Mucosa of stomach (tissue), 1 donor: Measurements from ENCODE around the gene SYNE1.

Experiments
- H3K27me3 ChIP-seq: one replicate; pipeline ENCODE4 v1.7.0; 2013; ENCODE audit warnings: mild to moderate bottlenecking, low read length; ENCODE audit not compliant: control insufficient read depth, insufficient read depth
- H3K36me3 ChIP-seq: one replicate; pipeline ENCODE4 v1.7.0; 2013; ENCODE audit warnings: low read length; ENCODE audit not compliant: control insufficient read depth, insufficient read depth
- H3K4me1 ChIP-seq: one replicate; pipeline ENCODE4 v1.7.0; 2013; ENCODE audit warnings: mild to moderate bottlenecking, low read length; ENCODE audit not compliant: control insufficient read depth, insufficient read depth
- H3K4me3 ChIP-seq: one replicate; pipeline ENCODE4 v1.7.0; 2013; ENCODE audit warnings: low read length
- H3K9ac ChIP-seq: one replicate; pipeline ENCODE4 v1.7.0; 2013; ENCODE audit warnings: mild to moderate bottlenecking, low read length, moderate library complexity
- H3K9me3 ChIP-seq: one replicate; pipeline ENCODE4 v1.7.0; 2013; ENCODE audit warnings: mild to moderate bottlenecking, low read length, moderate library complexity; ENCODE audit not compliant: control insufficient read depth
- donor health status: Pancreatic carcinoma.

Gene SYNE1

DNA sequence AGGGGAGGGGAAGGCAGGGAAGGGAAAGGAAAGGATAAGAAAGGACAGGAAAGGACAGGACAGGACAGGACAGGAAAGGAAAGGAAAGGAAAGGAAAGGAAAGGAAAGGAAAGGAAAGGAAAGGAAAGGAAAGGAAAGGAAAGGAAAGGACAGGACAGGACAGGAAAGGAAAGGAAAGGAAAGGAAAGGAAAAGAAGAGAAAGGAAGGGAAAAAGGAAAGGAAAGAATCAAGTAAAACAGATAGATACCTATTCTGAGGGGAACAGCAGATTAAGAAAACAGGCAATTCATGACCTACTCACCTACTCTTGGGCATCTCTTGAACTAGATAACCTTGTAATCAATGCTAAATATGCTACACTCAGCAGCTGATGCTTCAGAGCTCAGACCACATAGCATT is 265.4 kb downstream of the SYNE1 start:
- no peak overlapping the region for H3K4me3 ChIP-seq
- no peaks in the 10 kb centered on the region for H3K27me3 ChIP-seq
- no peaks in the 10 kb centered on the region for H3K4me1 ChIP-seq
- no peaks in the 10 kb centered on the region for H3K36me3 ChIP-seq
- no peak overlapping the region for H3K9ac ChIP-seq
- no peaks in the 10 kb centered on the region for H3K9me3 ChIP-seq

DNA sequence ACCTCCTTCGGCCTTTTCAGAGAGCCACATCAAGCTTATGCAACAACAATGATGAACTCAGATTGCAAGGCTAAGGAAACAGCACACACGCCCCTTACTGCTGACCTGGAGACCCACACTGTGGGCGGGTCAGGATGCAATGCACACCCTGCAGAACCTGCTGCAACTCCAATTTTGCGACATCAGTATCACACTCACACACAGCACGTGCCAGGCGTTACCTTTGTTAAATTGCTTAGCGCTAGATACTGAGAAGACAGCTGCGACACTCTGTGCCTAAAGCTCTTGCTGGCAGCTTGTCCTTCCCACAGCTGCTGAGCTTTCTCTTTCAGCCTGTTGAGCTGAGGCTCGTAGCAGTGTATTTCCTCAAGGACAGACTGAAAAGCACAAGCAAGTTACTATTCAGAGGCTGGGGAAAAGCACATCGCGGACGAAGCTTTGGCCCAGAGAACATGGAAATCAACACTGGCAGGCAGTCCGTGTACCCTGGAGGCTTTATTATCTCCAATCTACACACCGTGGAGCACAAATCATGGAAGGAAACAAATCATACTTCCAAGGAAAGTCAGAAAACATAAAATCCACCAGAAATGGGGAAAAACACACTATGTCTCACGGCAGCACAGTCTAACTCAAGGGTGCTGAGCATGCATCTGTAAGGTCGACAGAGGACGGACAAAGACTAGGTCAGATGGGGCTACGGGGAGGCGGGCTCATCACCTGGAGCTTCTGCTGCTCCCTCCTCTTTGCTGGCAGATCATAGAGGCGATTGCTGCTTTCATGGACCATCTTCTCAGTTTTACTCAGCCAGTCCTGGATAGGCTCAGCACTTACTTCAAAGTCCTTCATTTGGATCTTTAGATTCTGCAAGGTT is 268.2 kb downstream of the SYNE1 start:
- no peaks in the 10 kb centered on the region for H3K9me3 ChIP-seq
- no peaks in the 10 kb centered on the region for H3K36me3 ChIP-seq
- no peak overlapping the region for H3K9ac ChIP-seq
- H3K27me3 ChIP-seq = no peaks in the 10 kb centered on the region
- H3K4me1 ChIP-seq = no peaks in the 10 kb centered on the region
- H3K4me3 ChIP-seq = no peak overlapping the region

DNA sequence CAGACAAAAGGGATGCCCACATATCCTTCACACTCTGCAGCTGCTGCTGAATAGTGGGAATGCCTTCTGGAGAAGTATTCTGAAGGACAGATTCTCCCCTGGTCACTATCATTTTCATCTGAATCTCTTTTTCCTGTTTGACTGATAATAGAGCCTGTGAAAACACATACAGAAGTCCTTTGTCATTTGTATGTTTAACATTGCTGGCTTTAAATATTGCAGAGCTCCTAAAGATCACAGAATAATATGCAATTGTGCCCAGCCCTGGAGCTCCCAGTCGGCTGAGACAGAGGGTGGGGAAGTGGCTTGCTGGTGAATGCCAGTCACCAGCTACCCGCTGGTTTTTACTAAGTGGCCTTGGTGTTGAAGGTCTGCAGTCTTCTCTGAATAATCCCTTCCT is 272.3 kb downstream of the SYNE1 start:
- no peaks in the 10 kb centered on the region for H3K4me1 ChIP-seq
- H3K9ac ChIP-seq = no peak overlapping the region
- H3K9me3 ChIP-seq = no peaks in the 10 kb centered on the region
- no peaks in the 10 kb centered on the region for H3K27me3 ChIP-seq
- H3K4me3 ChIP-seq = no peak overlapping the region
- H3K36me3 ChIP-seq = no peaks in the 10 kb centered on the region

DNA sequence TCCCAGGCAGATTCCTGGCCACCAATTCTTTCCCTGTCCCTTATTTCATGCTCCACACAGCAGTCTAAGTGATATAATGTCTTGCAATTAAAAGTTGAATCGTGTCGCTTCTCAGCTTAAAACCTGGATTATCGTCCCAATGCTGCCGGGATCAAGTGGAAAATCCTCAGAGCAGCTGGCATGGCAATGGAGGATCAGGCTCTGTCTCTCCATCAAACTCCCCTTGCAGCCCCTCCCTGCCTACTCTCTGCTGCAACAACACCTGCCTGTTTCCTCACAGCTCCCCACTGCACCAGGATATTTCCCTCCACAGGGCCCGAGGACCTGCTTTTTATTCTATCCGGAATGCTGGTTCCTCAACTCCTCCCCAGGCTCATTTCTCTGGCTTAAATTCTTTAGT is 277.1 kb downstream of the SYNE1 start:
- H3K27me3 ChIP-seq = no peaks in the 10 kb centered on the region
- H3K9me3 ChIP-seq = no peaks in the 10 kb centered on the region
- H3K36me3 ChIP-seq = no peaks in the 10 kb centered on the region
- H3K9ac ChIP-seq = no peak overlapping the region
- no peaks in the 10 kb centered on the region for H3K4me1 ChIP-seq
- H3K4me3 ChIP-seq = no peak overlapping the region

DNA sequence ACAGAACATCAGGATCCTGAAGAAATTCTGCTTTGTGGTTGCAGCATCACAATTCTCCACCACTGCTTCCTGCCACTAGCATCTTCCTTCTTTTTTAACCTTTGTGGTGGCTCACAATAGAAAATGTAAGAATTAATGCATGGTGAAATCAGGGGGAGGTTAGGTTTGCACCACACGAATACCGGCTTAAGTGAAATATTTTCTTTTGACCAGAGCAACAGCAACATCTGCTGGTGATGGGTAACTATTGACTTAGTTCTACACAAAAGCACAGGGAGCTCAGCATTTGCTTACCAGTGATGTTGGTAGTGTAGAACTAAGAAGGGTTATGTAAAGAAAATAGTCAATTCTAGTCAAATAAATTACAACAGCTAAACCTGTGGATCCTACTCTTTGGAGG is 280.5 kb downstream of the SYNE1 start:
- no peaks in the 10 kb centered on the region for H3K27me3 ChIP-seq
- no peaks in the 10 kb centered on the region for H3K36me3 ChIP-seq
- no peak overlapping the region for H3K4me3 ChIP-seq
- no peak overlapping the region for H3K9ac ChIP-seq
- H3K4me1 ChIP-seq = no peaks in the 10 kb centered on the region
- H3K9me3 ChIP-seq = no peaks in the 10 kb centered on the region

DNA sequence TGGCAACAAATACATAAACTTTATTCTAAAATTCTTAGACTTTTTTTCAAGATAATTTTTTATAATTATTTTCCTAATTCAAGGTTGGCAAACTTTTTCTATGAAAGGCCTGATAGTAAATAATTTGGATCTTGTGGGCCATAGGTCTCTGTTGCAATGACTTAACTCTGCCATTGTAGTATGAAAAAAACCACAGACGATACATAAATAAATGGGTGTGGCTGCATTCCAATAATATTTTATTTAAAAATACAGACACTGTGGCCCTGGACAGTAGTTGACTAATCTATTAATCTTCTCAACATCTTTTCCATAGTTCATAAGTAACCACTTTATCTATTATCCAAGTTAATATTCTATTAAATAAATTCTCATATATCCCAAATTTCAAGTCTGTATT is 281.1 kb downstream of the SYNE1 start:
- no peaks in the 10 kb centered on the region for H3K36me3 ChIP-seq

DNA sequence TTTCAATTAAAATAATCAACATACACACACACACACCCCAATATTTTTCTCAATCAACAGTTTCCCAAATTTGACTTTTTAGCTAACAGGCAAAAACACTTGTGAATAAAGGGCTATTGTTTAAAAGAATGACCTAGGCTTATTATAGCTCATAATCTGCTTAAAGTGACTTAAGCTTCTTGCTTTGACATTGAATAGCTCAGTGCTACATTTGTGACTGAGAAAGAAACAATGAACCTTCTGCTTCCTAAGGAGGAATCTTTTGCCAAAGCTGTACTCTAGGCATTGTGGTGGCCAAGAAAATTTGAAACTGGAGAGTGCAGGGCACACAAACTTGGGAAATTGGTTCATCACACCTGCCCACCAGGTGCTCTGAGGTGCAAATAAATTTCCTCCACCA is 282.0 kb downstream of the SYNE1 start:
- Histone ChIP-seq H3K4me1 (no peaks in the 10 kb centered on the region), H3K9ac (no peak overlapping the region), H3K4me3 (no peak overlapping the region), H3K9me3 (no peaks in the 10 kb centered on the region), H3K36me3 (no peaks in the 10 kb centered on the region), H3K27me3 (no peaks in the 10 kb centered on the region)

More for the DNA sequence above, 281.1 kb downstream of the SYNE1 start:
- no peaks in the 10 kb centered on the region for H3K9me3 ChIP-seq
- H3K9ac ChIP-seq = no peak overlapping the region
- no peaks in the 10 kb centered on the region for H3K27me3 ChIP-seq
- no peak overlapping the region for H3K4me3 ChIP-seq
- no peaks in the 10 kb centered on the region for H3K4me1 ChIP-seq

DNA sequence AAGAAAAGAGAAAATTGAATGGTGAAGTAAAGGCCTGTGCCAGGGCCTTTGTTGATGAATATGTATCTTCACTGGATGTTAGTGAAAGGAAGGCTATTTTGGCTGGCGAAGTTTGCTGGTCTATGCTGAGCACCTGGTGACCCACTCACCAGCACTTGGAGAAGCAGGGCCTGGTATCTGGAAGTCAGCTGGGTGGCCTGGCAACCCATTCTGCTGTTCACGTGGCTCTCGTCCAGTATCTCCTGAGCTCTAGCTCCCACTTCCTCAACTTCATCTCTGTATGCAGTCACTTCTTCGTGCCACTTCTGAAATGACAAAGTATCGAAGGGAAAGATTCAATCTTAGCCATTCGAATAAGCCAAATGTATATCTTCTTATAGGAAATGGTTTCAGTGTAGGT is 283.7 kb downstream of the SYNE1 start:
- H3K36me3 ChIP-seq = no peaks in the 10 kb centered on the region
- no peaks in the 10 kb centered on the region for H3K9me3 ChIP-seq
- no peak overlapping the region for H3K9ac ChIP-seq
- H3K4me1 ChIP-seq = no peaks in the 10 kb centered on the region
- no peaks in the 10 kb centered on the region for H3K27me3 ChIP-seq
- H3K4me3 ChIP-seq = no peak overlapping the region

DNA sequence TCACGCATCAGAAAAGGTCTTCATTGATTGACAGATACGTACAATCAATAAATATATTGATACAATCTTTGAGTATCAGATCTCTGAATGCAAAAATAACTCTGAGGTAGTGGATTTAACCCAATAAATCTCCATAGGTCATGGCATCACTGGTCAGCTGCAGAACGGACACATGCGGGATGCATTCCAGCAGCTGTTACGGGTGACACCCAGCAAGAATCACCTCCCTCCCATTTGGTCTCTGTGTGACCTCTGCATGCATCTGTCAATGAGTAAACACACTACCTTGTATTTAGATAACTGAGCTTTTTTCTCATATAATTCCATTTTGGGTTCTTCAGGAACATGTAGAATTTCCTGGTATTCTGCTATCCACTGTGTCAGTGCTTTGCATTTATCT is 285.4 kb downstream of the SYNE1 start:
- no peaks in the 10 kb centered on the region for H3K9me3 ChIP-seq
- no peak overlapping the region for H3K9ac ChIP-seq
- H3K27me3 ChIP-seq = no peaks in the 10 kb centered on the region
- H3K4me1 ChIP-seq = no peaks in the 10 kb centered on the region
- H3K36me3 ChIP-seq = no peaks in the 10 kb centered on the region
- H3K4me3 ChIP-seq = no peak overlapping the region

DNA sequence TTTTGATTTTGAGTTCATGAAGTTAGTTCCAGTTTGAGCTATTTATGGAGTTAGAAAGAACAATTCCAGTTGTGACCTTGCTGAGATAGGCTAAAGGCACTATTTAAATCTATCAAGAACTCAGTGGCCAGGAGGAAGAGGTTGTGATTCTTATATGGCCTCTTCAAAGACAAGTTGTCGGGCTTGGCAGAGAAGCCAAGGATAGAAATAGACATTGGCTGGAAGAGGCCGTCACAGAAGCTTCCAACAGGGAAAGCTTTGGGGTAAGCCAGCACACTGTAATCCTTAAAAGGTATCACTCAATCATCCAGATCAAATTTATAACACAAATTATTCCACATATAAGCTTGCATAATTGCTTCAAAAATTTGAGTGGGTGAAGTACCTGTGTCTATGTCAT is 286.1 kb downstream of the SYNE1 start:
- Histone ChIP-seq H3K4me3 (no peak overlapping the region), H3K27me3 (no peaks in the 10 kb centered on the region), H3K4me1 (no peaks in the 10 kb centered on the region), H3K9ac (no peak overlapping the region), H3K9me3 (no peaks in the 10 kb centered on the region), H3K36me3 (no peaks in the 10 kb centered on the region)

DNA sequence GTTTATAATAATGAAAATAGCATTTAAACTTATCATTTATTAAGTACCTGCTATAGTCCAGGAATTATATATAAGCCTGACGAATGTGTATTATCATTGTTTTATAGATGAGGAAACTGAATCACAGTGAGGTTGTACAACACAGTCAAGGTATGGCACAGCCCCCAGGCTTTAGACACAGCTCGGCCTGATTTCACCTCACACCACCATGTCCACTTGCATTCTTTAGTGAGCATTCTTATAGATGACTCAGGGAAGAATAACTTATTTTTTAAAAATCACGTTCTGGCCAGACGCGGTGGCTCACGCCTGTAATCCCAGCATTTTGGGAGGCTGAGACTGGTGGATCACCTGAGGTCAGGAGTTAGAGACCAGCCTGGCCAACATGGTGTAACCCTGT is 289.0 kb downstream of the SYNE1 start:
- H3K36me3 ChIP-seq = no peaks in the 10 kb centered on the region
- no peak overlapping the region for H3K9ac ChIP-seq

DNA sequence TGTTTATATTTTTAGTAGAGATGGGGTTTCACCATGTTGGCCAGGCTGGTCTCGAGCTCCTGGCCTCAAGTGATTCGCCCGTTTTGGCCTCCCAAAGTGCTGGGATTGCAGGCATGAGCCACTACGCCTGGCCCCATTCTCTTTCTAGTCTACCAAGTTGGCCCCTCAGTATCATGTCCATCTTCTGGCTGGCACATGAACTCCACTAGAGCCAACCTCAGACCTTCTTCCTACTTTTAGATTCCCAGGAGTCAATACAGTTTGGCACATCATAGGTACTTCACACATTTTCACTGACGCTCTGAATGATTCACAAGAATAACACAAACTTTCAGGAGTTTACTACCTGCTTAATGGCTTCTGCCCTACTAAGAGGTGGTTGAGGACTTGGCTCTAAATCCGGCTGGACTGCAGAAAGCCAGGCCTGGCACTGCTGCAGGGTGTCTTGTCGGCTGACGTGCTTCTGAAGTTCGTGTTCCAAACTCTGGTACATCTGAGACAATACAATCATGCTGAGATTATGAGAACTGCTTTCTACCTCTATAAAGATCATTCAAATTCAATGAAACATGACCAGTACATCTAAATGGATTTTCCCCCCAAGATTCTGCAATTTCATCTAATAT is 293.3 kb downstream of the SYNE1 start:
- Histone ChIP-seq H3K9ac (no peak overlapping the region), H3K27me3 (no peaks in the 10 kb centered on the region), H3K4me1 (no peaks in the 10 kb centered on the region), H3K9me3 (no peaks in the 10 kb centered on the region), H3K4me3 (no peak overlapping the region), H3K36me3 (no peaks in the 10 kb centered on the region)

More for the DNA sequence above, 289.0 kb downstream of the SYNE1 start:
- H3K27me3 ChIP-seq = no peaks in the 10 kb centered on the region
- H3K4me1 ChIP-seq = no peaks in the 10 kb centered on the region
- H3K9me3 ChIP-seq = no peaks in the 10 kb centered on the region
- no peak overlapping the region for H3K4me3 ChIP-seq
